ENCODE results near the gene DHFR2.

The DHFR2 gene

DNA sequence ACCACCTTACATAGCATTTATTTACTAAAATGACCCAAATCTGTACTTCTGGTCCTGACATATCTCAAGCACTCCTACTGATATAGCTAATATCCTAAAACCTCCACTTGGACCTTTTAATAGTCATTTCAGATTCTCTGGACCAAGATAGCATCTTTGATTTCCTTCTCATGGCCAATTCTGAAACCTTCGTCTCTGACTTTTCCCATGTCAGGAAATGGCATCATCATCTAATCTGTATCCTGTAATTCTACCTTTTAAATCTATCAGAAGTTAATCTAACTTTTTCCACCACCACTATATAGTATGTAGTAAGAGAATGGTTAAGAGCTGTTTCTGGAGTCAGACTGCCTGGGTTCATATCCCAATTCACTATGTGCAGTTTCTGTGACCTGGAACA, 50.5 kb downstream of the DHFR2 start:
- H3K27ac ChIP-seq, result no peak overlapping the region
- H3K4me3 ChIP-seq, result no peak overlapping the region

DNA sequence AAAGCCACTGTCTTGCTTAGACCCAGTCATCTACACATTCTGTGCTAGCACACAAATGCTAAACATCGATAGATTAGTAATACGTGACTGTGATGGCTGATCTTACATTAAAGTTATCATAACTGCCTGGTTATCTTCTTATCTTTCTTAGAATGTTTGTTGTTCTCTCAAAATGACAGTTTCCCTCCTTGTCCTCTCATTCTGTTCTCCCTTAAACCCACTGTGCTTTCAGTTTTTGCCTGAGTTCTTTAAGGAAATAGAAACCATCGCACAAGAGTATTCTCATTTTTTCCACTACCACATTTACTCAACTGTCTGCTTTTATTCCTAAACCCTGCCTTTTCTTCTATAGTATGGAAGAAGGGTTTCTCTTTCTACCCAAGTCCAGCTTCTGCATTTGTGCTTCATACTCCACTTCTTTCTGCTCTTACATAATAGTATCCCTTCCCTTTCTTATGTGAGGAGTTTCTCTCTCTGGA, 51.4 kb downstream of the DHFR2 start:
- Histone ChIP-seq H3K27ac (no peak overlapping the region), H3K4me3 (no peak overlapping the region)

DNA sequence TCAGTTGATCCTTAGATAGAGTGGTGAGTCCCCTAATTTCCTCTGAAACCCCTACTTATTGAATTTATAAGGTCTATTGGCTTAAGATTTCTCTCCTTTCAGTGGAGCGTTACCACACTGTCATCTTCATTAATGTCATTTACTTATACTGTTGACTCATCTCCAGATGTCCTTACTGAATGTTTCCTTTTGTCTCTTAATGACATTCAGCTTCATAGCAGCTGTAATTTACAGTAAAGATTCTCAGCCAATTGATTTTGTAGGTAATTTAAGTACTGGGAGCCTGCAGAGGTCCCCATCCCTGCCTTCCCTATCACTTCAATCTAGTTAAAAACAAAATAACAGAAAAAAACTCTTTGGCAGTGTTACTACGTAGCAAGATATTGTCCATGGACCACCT, 53.1 kb downstream of the DHFR2 start:
- Histone ChIP-seq H3K4me3 (no peak overlapping the region), H3K27ac (no peak overlapping the region)

DNA sequence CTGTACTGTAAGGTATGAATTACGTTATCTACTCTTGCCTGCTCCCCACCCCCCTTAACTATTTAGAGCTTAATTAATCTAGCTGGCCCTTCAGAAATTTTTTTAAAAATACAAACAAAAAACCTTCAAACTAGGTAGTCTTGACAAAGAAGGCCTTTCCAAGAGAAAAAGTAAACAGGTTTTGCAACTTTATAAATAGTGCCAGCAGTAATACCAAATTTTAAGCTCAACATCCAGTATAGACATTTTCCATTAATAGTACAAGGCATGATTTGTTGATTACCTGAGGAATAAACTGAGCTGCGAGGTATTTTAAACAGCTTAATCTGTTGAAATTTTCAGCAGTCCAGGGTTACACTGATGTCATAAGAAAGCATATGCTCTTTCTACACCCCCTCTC, 54.5 kb downstream of the DHFR2 start:
- no peak overlapping the region for H3K27ac ChIP-seq

More for the DNA sequence above, 54.5 kb downstream of the DHFR2 start:
- H3K4me3 ChIP-seq, result no peak overlapping the region
